Stimulated activated CD8-positive, alpha-beta memory T cell treated with anti-CD3 and anti-CD28 coated beads, Interleukin-15, amount 100 ng/mL, for 48 hours (primary cell): ENCODE results near the gene UBE2M.

Experiments used
- DNase-seq, 2 donors: peaks; one replicate each; pipeline ENCODE4 v3.0.0-alpha.2; 2020; ENCODE audit warnings: low read depth in 2 of 2

The UBE2M gene

DNA sequence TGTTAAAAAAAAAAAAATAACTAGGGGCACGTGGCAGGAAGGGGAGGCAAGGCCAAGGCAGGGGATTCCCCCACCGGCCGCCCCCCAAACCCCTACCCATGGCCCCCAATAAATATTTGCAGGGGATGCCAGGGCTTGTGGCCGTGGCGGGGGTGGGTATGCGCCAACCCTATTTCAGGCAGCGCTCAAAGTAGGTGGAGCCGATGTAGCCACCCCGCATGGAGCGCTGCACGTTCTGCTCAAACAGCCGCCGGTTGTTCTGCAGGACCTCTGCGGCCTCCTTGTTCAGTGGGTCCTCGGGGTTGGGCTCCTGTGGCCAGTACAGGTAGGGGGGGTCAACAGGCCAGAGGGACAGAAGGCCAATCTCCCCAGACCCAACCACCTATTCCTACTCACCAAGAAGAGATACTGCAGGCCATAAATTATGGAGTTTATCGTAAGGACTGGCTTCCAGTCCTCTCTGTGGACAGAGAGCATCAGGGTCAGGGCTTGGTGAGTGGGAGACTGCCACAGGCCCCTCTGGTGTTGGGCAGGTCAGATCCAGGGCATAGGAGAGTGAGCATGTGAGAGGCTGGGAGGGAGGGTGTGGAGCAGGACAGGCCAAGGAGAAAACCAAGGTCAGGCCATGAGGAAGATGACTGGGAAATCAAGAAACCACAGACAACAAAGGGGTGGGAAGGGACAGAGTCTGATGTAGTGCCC, 2.3 kb downstream of the UBE2M start:
- DNase-seq: no peak

DNA sequence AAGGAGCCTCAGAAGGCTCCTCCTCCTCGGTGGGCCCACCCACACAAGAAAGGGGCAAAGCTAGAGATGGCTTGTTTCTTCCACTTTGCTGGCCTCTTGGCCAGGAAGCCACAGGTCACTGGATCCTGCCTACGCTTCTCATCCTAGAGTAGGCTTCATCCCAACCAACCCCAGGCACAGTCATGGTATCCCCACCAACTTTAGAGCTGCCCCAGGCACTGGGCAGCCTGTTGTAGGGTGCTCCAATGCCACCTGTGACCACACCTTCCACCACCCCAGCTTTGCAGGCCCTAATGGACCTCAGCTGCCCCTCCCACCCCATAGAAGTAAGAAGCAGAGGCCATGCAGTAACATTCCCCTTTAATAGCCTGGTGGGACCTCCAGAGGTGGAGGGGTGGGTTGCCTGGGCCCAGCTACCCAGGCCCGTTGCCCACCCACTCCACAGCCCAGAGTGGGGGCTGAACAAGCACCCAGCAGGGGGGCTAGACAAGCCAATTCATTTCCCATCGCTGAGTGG, 3.0 kb downstream of the UBE2M start:
- DNase-seq: no peak

DNA sequence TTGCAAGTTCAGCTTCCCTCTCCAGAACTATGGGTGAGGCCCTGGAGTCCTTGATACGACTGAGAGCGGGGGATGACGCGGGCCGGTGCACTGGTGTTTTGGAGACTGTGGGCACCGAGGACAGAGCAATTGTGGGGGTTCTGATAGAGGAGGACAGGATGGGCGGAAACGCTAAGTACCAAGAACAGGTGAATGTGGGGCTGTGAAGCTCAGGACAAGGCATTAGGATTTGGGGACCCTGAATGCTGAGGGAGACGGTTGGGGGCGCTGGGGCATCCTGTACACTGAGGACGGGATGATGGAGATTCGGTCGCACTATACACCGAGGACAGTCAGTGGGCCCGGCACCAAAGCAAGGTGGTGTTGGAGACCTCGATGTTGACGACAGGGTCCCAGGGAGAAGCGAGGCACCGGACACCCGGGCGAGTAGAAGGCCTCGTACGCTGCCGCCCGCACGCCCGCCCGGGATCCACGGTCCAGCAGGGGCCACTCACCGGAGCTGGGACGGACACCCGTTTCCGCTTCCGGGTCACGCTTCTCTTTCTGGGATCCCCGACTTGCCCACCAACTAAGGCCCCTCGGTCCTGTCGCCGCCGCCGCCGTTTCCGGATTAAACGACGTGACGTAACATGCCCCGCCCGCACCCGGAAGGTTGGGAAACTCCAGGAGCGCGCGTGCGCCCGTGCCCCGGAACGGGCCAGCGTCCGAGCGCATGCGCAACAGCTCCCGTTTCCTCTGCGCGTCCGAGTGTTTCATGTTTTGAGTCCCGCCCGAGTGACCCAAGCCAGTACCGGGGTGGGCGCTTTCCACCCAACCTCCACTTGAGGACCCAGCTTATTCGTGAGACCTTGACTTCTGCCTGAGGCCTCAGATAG, 3.7 kb downstream of the UBE2M start, which contains the start of gene CHMP2A:
Gene CHMP2A, minus strand, starts transcription at position 612 of the 875 bp plus-strand sequence. CDS start 893 bp downstream, outside the sequence.
- peak; percentile 98 for DNase-seq

DNA sequence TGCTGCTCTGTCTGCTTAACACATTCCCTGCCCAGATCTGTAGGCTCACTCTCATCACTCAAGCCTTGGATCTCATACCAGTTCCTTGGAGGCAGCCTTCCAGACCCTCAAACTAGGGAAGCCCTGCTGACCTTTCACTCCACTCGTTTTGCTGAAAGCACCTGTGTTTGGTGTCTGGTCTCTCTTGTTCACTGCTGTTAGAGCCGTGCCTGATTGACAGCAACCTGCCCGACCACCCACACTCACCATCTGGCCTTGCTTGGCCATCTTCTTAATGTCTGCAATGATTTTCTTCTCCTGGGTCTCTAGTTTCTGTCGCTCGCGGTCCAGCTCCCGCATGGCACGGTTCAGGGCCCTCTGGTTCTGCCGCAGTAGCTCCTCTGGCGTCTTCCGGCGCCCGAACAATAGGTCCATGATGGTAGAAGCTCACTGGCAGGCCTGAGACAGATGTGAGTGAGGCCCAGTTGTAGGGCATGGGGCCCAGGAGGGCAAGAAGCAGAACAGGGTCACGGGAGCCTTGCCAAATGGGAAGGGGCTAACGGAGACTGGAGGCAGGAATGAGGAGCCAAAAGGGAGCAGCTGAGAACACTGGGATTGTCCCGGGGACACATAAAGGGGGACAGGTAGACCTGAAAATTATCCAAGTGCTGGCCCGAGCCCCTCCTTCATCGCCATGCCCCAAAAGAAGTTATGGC, 4.5 kb downstream of the UBE2M start:
- DNase-seq: no peak

DNA sequence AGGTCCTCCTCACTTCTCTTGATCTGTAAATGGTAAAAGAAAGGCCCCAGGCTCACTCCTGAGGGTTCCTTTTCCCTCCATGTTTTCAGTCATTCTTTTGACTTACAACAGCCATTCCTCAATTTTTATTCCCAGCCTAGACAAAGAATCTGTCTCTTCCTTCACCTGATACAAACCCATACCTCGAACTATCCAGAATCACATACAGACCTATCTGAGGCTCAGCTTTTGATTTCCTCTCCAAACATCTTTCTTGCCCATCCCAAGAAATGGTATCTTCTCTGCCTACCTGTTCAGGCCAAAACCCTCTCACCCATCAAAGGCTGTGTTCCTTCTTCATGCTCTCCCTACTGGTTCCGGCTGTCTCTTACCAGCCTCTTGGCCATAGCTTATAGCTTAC, 5.8 kb downstream of the UBE2M start:
- no peak for DNase-seq

DNA sequence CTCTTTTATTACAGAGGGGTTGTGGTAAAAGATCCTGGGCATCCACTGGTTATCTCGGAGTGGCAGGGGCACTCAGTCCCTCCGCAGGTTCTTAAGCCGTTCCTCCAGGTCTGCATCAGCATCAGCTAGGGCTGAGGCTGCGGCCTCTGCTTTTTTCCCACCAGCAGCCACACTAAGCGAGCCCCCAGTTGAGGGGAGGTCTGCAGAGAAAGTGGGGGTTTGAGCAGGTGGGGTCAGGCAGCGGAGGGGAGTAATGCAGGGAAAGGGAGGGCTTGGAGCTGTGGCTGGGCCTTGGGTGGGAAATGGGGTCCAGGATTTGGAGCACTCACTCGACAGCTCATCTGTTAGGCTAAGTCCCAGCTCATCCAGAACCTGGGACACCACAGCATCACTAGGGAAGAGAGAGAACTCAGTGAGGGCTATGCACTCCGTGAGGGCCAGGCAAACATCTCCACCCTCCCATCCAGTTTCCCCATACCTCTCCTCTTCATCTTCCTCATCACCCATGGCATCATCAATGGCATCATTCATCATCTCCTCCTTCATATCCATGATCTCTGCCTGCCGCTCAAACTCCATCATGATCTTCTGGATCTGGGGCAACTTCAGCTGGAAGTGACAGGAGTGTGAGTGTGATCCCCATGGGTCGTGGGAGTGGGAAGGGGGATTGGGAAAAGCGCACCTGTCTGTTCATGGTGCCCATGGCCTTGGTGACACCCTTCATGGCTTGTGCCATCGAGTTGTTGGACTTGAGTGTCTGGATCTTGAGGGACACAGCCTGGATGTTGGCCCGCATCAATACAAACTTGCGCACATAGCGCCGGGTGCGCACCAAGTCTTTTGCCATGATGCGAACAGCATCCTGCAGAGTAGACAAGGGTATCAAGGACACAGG, 6.6 kb downstream of the UBE2M start:
- DNase-seq: no peak

DNA sequence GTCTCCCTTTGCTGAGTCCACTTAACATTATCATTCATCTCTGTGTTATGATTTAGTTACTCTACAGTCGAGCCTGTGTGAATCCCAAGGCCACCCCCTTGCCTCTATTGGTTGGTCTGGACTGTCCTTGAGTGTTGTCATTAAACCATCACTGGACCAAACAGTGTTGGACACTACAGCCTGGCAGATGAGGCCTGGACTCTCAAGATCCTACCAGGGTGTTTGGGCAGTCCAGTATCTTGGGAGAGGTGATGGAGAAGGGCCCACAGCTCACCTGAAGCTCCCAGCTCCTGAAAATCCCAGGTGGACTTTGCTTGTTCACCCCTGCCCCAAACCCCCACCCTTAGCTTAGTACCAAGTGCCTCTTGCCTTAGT, 7.3 kb downstream of the UBE2M start:
- no peak for DNase-seq

DNA sequence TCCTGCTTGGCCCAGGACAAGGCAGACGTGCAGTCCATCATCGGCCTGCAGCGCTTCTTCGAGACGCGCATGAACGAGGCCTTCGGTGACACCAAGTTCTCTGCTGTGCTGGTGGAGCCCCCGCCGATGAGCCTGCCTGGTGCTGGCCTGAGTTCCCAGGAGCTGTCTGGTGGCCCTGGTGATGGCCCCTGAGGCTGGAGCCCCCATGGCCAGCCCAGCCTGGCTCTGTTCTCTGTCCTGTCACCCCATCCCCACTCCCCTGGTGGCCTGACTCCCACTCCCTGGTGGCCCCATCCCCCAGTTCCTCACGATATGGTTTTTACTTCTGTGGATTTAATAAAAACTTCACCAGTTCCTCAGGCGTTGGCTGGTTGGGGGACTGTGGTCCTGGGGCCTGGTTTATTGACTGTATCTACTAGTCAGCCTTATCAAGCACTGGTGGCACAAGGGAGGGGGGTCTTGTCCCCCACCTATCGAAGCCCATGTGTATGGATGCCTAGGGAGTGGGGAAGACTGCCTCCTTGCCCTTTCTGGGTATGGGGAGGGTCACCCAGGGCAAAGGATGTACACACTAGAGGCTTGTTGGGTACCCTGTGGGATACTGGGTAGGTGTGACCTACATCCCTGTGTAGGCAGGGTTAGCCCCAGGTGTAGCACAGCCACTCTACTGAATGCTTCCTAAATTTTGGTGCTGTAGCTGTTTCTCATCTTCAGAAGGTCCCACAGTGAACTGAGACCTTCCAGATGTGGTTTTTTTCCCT, 7.9 kb downstream of the UBE2M start:
- no peak for DNase-seq

DNA sequence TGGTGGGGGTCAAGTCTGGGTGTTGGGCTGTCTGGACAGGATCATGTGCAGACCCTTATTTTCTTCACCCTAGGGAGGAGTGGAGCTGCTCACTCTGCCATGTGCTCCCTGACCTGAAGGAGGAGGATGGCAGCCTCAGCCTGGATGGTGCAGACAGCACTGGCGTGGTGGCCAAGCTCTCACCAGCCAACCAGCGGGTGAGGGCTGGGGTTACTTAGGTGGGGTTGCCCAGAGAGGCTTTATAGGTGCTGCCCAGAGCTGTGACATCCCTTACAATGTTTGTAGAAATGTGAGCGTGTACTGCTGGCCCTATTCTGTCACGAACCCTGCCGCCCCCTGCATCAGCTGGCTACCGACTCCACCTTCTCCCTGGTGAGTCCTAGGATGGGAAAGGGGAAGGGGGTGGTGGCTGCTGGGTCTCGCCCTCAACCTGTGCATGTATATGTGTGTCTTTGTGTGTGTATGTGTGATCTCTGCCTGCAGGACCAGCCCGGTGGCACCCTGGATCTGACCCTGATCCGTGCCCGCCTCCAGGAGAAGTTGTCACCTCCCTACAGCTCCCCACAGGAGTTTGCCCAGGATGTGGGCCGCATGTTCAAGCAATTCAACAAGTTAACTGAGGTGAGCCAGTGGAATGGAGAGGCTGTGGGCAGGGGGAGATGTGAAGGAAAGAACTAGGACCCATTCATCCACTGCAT, 8.6 kb downstream of the UBE2M start:
- DNase-seq: no peak

DNA sequence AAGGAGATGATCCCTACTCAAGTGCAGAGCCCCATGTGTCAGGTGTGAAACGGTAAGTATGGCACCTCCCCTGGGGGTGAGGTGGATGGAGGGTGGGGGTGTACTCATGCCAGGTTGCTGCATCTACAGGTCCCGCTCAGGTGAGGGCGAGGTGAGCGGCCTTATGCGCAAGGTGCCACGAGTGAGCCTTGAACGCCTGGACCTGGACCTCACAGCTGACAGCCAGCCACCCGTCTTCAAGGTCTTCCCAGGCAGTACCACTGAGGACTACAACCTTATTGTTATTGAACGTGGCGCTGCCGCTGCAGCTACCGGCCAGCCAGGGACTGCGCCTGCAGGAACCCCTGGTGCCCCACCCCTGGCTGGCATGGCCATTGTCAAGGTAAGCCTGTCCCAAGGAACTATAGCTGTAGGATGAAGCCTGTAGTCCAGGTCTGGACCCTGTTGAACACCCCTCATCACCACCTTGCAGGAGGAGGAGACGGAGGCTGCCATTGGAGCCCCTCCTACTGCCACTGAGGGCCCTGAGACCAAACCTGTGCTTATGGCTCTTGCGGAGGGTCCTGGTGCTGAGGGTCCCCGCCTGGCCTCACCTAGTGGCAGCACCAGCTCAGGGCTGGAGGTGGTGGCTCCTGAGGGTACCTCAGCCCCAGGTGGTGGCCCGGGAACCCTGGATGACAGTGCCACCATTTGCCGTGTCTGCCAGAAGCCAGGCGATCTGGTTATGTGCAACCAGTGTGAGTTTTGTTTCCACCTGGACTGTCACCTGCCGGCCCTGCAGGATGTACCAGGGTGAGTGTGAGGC, 9.3 kb downstream of the UBE2M start:
- DNase-seq: no peak

DNA sequence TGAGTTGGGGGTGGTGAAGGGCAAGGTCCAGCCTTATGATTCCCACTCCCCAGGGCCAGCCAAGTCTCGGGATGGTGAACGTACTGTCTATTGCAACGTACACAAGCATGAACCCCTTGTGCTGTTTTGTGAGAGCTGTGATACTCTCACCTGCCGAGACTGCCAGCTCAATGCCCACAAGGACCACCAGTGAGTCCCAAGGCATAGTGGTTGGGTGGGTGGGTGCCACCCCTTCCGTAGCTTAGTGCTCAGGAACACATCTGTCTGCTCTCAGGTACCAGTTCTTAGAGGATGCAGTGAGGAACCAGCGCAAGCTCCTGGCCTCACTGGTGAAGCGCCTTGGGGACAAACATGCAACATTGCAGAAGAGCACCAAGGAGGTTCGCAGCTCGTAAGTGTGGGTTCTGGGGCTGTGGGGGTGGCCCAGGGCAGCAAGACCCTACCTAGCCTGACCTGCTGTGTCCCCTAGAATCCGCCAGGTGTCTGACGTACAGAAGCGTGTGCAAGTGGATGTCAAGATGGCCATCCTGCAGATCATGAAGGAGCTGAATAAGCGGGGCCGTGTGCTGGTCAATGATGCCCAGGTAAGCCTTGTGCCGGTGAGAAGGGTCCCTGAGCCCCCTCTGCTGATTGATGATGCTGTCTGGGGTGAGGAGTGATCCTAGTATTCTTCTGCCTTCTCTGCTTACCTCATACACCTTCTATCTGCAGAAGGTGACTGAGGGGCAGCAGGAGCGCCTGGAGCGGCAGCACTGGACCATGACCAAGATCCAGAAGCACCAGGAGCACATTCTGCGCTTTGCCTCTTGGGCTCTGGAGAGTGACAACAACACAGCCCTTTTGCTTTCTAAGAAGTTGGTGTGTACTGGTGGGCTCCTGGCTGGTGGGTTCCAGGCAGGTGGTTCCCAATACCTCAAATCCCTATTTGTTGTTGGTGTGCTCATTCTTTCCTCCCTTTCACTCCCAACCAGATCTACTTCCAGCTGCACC, 10.8 kb downstream of the UBE2M start:
- DNase-seq: no peak

DNA sequence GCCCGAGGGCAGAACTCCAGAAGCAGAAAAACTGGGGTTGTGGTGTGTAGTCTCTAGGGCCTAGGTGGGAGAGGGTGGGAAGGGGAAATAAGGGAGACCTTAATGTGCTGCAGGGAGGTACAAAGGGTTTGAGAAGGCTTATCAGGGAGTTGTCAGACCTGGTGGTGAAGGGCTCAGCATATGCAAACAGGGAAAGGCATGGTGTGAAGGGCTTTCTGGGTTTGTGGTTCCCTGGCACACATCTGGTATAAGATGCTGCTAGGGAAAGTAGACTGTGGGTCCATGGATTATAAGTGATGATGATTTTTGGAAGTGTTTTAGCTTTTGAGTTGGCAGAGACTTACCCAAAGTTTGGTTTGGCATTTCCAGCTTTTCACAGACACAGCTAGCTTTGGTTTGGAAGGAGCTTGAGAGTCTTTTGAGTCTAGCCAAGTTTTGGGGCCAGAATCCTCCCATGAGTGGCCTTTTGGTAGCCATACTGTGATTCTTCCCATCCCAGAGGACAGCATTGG, 12.3 kb downstream of the UBE2M start:
- DNase-seq: no peak

DNA sequence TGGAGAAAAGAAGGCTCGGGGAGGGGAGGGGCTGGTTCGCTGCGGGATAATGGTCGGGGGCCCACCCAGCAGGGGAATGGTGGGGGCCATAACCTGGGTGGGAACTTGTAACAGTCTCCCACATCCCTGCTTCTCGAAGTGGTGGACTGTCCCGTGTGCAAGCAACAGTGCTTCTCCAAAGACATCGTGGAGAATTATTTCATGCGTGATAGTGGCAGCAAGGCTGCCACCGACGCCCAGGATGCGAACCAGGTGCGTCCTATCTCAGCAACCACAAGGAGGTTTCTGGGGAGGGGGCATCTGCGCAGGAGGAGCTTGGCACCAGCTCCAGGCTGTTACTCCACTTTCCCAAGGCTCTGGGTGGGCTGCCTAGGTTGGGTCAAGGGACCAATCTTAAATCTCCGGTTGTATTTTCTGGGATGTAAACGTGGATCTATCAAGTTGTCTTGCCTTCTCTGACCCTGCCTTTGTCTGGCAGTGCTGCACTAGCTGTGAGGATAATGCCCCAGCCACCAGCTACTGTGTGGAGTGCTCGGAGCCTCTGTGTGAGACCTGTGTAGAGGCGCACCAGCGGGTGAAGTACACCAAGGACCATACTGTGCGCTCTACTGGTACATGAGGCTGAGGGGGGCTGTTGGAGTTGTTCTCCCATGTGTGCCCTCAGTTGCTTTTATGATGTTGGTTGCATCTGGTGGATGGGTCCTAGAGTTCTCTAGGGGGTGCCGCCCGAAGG, 13.0 kb downstream of the UBE2M start:
- no peak for DNase-seq

DNA sequence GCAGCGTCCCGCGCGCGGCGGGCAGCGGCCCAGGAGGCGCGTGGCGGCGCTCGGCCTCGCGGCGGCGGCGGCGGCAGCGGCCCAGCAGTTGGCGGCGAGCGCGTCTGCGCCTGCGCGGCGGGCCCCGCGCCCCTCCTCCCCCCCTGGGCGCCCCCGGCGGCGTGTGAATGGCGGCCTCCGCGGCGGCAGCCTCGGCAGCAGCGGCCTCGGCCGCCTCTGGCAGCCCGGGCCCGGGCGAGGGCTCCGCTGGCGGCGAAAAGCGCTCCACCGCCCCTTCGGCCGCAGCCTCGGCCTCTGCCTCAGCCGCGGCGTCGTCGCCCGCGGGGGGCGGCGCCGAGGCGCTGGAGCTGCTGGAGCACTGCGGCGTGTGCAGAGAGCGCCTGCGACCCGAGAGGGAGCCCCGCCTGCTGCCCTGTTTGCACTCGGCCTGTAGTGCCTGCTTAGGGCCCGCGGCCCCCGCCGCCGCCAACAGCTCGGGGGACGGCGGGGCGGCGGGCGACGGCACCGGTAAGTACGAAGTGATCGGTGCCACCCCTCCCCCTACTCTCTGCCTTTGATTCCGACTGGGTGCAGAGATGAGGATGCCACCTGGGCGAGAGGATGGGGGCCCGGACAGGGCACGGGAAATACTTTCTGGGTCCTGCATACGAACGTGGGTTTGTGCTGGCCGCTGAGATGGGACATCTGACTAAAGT, 13.7 kb downstream of the UBE2M start:
- peak; percentile 64 to 65 for DNase-seq

DNA sequence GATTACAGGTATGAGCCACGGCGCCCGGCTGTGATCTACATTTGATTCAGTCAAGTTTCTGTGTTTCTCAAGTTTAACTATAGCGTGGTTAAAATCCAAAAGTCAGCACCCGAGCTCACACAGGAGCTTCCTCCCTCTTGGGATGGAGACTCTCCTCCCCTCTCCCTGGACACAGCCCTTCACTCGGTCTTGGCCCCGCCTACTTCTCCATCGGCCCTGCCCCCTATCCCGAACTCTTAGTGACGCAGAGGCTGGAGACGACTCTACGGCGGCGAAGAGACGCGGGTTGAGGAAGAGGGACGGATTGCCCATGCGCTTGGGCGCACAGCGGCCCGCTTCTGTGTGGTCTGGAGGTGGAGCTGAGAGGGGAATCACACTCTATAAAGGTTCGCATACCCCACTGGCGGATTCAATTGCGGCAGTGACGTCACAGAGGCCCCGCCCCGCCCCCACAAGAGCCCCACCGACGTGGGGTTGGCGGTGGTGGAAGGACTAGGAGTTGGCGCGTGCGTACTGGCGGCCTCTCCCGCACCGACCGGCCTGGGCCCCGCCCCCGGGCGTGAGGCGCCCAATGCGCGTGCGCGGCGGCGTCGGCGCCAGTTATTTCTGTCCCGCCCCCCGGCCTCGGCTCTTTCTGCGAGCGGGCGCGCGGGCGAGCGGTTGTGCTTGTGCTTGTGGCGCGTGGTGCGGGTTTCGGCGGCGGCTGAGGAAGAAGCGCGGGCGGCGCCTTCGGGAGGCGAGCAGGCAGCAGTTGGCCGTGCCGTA, 14.4 kb downstream of the UBE2M start, which contains the start of gene TRIM28:
Gene TRIM28, plus strand, starts transcription at position 239 of the 765 bp plus-strand sequence. CDS start 694 bp downstream, outside the sequence.
- DNase-seq: peak; percentile 100
